Stimulated activated CD4-positive, alpha-beta T cell treated with anti-CD3 and anti-CD28 coated beads, Interleukin-4, amount 100 ng/mL, for 24 hours (primary cell): ENCODE data around the gene RSPH6A.

ENCODE experiments used
- DNase-seq: peaks from one replicate; pipeline ENCODE4 v3.0.0-alpha.2; 2020

The RSPH6A gene

DNA sequence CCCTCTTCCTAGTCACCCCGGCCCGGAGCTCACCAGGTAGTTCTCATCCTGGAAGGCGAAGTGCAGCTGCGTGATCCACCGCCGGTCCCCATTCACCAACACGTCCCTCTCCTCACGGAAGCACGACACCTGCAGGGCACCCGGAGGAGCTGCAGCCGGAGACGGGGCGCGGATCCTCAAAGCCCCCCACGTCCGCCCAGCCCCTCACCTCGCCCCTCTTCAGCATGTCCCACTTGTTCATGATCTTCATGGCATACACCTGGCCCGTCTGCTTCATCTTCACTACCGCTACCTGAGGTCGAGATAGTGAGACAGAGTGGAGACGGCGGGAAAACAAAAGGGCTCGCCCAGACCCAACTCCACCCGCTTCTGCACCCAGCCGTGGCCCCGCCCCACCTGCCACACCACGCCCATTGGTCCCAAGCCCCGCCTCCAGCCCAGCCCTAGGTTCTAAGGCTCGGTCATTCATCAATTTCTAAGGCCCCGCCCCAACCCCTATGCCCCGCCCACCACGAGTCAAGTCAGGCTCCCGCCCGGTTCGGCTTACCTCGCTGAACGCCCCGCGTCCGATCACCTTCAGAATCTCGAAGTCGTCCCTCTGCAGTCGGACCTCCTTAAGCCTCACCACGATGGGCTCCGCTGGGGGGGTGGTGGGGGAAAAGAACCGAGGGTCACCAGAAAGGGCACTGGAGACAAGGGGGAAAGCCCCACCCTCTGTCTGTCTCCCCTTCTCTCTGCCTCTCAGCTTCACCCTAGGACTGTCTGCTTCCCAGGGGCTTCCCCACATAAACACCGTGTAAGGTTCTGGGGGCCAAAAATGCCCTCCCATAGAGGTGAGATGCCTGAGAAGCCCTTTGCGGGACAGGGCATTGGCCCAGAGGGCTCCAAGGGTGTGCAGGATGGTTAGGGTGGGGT, 35.6 kb downstream of the RSPH6A start:
- peak; percentile 86 for DNase-seq

DNA sequence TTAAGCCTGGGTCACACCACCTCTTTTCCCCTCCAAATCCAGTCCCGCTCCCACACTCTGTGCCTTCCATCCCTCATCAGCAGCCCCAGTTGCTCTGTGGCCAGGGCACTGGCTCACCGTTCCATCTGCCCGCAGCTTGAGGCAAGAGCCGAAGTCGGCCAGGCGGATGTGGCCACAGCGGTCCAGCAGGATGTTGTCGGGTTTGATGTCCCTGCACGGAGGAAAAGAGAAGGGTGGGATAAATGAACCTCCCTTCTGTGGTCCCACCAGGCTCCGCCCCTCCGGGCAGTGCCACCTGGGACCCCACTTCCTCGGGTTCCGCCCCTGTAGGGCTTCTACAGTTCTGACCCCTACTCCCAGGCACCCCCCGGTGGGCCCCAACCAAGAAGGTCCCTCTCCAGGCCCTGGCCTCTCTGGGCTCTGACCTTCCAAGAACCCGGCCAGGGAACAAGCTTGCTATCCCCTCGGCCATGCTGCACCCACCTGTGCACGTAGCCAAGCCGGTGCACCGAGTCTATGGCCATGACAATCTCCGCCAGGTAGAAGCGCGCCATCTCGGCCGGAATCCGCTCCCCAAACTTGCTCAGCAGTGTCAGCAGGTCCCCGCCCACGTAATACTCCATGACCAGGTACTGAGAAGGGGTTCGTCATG, 37.0 kb downstream of the RSPH6A start:
- no peak for DNase-seq

DNA sequence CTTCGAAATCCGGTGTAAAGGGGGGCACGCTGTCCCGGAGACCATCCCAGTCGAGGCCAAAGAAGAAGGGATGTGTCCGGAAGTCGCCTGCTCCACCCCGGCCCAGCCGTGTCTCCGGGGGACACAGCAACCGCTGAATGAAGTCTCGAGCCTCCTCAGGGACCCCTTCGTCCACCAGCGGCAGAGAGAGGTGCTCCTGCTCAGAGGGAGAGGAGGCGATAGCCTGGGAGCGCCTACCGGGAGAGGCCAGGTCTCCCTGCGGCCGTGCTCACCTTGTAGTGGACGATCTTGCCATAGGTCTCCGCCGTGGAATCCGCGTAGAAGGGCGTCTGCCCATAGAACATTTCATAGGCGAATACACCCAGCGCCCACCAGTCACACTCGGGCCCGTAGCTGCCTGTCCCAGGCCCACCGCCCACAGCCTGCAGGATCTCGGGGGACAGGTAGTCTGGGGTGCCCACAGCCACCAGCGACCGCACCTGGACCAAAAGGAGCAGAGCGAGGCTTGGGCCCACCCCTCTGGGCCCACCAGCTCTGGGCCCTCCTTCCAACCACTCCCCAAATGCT, 37.6 kb downstream of the RSPH6A start:
- no peak for DNase-seq

DNA sequence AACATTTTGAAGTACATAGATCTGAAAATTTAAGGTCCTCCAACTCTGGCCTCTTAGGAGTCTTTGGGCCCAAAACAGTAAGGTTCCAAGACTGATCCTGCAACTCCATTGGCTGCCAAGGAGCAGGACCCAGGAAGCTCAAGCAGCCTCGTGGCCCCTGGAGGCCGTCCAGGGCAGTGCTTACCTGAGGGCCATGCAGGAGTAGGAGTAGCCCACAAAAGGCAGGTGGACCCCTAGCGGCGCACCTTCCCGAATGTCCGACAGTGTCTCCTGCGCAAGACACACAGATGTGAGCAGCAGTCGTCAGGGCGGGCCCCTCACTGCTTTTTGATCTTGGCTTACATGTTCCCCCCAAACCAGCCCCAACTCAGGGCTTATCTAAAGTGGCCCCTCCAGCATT, 40.3 kb downstream of the RSPH6A start:
- DNase-seq, result no peak

DNA sequence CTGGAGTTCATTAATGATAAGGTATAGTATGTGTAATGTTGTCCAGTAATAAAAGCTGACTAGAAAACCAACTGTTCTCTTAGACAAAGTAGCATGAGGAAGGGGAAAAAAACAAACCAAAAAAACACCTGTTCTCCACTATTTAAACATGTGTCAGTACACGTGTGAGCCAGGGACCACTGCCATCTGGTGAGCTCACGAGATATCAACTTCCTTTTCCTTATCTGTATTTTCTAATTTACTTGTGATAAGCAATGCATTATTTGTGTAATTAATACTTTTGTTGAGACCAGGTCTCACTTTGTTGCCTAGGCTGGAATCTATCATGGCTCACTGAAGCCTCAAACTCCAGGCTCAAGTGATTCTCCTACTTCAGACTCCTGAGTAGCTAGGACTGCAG, 41.7 kb downstream of the RSPH6A start:
- DNase-seq, result no peak

DNA sequence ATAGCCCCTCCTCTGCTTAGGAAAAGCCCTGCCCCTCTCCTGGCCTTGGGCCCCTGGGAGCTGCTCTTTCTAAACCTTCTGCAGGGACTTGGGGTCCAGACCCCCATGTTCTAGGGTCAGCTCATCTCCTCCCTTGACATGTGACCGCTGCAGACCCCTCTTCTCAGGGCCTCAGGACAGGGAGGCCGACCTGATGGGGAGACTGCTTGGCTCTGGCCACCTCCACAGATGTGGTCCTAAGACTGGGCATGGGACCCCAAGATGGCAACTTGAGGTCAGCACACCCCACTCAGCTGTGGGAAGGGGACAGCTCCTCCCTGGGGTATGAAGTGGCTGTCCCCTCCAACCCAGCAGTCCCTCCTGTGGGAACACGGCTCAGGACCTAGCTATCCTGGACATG, 42.2 kb downstream of the RSPH6A start:
- no peak for DNase-seq

DNA sequence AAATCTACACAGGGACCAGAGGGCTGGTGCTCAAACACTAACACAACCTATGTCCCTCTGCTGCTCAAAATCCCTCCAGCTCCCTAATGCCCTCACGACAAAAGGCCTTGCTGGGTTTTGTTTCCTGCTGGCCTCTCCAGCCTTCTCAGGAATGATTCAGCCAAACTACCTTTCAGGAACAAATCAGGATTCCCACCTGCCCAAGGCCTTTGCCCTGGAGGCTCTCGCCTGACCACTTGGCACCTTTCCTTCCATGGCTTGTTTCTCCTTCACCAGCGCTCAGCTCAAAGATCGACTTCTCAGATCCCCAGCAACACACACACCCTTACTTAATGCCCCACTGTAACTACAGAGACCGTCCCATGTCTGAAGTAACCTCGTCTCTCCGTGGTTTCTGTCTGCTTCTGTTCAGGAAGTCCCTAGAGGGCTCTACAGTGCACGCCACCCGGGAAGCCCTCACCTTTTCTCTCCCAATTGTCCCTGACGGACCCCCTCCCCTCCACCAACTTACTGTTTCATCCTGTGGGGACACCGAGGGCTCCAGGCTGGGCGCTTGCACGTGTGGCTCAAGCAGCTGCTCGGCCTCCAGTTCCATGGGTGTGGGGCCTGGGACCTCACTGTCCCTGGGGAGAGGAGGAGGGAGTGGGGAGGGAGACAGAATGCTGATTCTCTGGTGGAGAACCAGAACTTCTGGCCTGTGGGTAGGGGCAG, 42.8 kb downstream of the RSPH6A start:
- DNase-seq, result no peak

DNA sequence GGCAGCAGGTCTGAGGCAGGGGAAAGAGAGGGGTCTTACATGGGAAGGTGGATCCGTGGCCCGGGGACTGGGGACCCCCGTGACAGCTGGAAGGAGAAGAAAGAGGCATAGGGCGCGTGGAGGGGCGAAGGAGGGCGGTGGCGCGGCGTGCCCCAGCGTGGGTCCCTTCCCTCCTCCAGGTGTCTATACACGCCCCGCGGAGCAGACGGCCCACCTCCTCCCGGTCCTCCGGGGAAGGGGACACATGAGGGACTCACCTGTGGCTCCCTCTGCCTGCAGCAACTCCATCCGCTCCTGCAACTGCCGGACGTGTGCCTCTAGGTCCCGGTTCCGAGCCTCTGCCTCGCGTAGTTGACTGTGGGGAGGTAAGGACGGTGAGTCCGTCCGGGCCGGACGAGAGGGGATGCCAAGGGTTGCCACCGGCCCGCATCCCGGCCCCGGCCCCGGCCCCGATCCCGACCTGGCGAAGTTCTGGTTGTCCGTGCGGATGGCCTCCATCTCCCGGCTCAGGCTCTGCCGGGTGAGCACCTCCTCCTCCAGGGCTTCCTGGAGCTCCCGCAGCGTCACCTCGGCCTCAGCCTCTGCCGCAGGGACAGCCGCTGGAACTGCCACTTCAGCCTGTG, 43.7 kb downstream of the RSPH6A start:
- DNase-seq, result no peak

DNA sequence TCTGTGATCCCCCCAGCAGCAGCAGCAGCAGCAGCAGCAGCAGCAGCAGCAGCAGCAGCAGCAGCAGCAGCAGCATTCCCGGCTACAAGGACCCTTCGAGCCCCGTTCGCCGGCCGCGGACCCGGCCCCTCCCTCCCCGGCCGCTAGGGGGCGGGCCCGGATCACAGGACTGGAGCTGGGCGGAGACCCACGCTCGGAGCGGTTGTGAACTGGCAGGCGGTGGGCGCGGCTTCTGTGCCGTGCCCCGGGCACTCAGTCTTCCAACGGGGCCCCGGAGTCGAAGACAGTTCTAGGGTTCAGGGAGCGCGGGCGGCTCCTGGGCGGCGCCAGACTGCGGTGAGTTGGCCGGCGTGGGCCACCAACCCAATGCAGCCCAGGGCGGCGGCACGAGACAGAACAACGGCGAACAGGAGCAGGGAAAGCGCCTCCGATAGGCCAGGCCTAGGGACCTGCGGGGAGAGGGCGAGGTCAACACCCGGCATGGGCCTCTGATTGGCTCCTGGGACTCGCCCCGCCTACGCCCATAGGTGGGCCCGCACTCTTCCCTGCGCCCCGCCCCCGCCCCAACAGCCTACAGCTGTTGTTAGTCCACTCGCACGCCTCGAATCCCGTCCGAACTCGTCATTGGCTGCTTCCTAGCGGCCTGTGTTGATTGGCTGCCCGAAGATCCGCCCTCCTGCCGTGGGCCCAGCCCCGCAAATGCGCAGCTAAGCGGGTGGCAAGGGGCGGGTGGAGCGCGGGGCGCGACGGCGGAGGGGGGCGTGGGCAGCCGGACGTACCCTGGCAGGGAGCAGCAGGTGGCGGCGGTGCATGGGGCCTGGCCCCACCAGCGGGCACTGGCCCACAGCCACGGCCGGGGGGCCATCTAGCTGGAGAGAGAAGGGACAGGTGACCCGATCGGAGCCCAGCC, 44.7 kb downstream of the RSPH6A start:
- peak; percentile 89 for DNase-seq

DNA sequence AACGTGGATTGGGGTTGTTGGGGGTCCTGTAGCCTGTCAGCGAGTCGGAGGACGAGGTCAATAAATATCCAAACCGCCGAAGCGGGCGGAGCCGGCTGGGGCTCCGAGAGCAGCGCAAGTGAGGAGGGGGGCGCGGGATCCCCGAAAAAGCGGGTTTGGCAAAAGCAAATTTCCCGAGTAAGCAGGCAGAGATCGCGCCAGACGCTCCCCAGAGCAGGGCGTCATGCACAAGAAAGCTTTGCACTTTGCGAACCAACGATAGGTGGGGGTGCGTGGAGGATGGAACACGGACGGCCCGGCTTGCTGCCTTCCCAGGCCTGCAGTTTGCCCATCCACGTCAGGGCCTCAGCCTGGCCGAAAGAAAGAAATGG, 45.3 kb downstream of the RSPH6A start:
- peak; percentile 54 for DNase-seq

DNA sequence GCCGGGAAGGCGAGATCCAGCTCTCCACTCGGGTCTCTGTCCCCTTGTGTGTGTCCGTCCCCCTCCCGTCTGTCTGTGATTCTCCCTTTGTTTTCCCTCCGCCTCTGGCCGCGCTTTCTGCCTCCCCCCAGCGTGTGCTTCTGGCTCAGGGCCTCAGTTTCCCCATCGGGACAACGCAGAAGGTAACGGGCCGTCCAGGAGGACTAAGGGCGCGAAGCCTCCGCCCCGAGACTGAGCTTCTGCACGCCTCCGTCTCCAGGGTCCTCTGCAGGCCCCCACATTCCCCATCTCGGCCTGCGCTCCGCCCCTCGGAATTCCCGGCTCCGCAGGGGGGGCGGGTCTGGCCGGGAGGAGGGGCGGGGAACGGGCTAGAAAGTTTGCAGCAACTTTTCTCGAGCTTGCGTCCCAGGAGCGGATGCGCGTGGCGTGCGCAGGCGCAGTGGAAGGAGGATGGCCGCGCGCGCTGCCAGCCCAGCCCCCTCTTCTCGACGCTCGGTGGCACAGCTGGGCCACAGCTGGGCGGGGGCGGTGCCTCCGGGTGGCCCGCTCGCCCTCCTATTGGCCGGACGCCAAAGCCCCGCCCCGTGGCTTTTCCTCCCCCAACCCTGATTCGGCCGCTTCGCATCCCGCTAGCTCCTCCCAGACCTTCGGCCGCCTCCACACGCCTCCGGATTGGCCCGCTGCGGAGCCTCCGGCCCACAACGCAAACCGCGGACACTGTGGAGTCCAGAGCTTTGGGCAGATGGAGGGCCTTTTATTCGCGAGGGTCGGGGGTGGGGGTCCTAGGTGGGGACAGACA, 45.9 kb downstream of the RSPH6A start, which contains the start of gene SIX5:
SIX5 (minus strand) TSS at position 269 of the 799 bp plus-strand sequence. CDS start 408 bp downstream, outside the sequence.
- DNase-seq, result peak; percentile 94

DNA sequence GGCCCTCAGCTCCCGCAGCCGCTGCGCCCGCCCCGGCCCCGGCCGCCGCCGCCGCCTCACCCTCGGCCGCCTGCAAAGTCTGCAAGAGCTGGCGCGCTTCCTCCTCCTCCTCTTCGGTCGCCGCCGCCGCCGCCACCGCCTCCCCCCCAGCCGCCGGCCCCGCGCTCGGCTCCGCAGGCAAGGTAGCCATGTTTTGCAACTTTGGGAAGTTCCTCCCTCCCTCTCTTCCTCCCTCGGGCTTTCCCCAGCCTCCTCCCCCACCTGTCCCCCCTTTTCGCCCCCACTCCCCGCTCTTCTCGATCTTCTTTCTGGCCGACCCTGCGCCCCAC, 46.5 kb downstream of the RSPH6A start:
- peak; percentile 34 for DNase-seq

DNA sequence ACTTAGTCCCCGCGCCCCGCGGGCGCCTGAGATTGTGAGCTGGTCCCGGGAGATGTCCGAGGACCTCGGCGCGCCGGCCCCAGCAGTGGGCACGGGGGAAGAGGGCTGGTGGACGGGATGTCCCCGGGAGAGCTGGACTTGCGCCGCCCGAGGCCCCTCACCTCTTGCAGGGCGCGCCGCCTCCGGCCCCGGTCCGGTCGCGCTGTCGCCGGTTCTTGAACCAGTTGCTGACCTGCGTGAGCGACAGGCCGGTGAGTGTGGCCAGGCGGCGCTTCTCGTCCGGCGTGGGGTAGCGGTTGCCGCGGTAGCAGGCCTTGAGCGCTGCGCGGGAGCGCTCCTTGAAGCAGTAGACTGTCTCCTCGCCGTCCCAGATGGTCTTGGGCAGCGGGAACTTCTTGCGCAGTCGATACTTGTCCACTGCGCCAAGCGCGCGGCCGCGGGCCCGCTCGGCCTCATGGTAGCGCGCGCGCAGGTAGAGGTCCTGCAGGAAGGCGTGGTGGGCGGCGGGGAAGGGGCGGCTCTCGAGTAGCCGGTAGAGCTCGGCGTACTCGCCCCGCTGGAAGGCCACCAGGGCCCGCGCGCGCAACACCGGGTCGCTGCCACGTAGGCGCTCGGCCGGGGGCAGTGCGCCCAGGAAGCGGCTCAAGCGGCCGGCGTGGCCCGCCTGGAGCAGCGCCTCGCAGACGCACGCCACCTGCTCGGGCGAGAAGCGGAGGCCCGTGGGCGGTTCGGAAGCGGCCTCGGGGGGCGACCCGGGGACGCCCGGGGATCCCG, 47.0 kb downstream of the RSPH6A start:
- no peak for DNase-seq

DNA sequence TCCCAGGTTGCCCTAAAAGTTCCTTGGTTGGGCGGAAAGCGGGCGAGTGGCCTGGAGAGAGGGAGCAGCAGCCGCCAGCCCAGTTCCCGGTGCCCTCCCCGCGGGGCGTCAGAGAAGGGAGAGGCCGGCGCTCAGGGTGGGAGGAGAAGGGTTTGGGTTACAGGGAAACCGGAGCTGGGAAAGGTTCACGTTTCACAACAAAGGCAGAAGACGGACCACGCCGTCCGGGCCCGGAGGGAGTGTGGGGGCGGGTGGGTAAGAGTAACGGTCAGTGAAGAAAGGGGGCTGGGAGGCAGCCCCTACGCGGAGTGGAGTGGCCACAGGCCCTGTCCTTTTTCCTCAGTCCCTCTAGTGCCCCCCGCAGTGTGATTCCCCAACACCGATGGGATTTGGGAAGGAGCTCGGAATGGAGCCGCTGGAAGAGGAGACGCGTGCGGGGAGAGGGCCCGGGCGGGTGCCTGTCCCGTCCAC, 47.7 kb downstream of the RSPH6A start:
- DNase-seq, result no peak

DNA sequence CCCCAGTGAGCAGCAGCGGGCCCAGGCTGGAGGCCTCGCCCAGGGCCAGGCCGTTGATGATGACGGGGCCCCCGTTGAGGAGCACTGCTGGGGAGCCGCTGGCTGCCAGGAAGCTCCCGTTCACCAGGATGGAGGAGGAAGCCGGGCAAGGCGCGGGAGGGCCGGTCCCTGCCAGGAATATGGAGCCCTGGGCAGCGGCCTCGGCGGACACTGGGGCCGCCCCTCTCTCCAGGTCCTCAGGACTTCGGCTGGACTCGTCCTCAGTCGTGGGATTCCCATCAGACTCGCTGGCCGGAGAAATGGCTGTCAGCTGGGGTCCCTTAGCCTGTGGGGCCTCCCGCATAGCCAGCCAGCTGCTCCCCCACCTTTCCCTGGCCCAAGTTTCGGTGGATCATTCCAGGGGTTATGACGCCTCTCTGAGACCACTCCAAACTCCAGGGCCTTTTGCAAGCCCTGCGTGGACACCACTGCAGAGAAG, 48.2 kb downstream of the RSPH6A start:
- no peak for DNase-seq

DNA sequence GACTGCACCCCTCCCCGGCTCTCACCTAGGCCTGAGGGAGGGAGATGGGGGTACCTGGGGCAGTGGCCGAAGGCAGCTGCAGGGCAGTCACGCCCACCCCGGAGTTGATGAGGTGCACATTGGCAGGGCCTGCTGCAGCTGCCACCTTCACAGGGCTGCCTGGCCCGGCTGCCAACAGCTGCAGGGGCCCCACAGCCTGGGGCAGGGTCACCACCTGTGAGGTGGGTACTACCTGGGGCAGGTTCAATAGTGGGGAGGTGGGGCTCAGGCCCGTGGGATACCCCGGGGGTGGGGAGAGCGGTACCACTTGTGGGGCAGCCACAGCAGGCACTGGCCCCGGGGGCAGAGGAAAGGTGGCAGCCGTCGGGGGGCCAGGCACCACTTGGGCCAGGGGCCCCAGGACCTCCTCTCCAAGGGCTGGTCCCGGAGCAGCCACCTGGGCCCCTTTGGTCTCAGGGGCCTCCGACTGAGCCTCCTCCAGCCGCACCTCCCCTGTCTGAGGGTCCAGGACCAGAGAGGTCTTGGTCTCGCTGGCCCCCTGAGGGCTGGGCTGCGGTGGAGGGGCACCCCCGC, 48.7 kb downstream of the RSPH6A start:
- DNase-seq, result no peak

DNA sequence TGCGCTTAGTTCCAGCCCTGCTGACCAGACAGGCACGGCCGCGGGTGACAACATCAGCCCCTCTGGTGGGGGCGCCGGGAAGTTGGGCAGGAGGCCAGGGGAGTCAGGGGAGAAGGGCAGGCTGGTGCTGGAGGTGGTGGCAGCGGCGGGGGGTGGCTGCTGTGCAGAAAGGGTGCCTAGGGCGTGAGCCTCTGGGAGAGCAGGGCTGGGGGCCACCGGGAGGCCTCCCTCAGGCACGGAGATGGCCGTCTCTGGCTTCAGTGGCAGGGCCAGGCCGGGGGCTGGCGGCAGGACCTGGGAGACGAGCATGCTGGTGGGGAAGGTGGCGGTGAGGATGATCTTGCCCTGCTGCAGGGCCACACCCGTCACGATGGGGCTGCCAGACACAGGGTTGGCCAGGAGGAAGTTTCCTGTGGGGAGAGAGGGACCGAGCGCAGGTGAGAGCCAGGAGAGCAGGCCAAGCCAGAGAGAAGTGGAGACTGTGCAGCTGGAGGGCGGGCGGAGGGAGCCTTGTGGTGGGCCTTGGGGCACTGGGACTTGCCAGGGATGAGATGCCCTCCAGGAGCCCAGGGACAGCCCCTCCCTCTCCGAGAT, 49.3 kb downstream of the RSPH6A start:
- no peak for DNase-seq

DNA sequence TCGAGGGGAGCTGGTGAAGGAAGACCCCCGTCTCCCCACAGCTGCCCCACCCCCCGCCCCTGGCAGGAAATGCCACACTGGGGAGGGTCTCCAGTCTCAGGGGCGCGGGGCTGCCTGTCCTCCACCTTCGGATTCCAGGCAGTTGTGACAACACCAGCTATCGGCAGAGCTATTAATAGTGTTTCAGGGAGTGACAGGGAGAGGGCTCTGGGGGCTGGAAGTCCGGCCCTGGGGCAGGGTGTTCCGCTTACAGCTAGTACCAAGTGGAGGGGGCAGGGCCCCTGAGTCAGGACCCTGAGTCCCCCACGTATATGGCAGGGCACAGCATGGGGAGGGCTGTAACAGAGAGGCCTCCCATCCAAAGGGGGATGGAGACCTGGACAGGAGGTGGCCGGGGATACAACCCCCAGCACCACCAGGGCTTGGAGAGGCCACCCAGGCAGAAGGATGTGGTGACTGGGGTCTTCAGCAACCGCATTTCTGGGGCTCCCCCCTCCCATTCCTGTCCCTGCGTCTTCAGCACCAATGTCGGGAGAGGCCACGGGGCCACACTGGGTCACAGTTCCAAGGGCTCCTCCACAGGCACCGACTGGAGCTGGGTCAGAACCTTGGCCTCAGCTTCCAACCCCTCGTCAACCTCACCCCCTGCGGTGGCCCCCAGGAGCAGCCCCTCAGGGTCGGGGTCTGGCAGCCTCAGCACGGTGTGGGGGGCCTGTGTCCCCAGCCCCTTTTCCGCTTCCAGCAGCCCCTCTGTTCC, 50.0 kb downstream of the RSPH6A start:
- no peak for DNase-seq
